ENCODE data around the gene FAM234B.

- no peak for TF ChIP-seq EZH2 (IDR thresholded peaks at IDR 0.05; ENCODE audit: borderline replicate concordance, insufficient read depth, low read depth, low read length, poor library complexity, severe bottlenecking)
- TF ChIP-seq, protein P1, sequence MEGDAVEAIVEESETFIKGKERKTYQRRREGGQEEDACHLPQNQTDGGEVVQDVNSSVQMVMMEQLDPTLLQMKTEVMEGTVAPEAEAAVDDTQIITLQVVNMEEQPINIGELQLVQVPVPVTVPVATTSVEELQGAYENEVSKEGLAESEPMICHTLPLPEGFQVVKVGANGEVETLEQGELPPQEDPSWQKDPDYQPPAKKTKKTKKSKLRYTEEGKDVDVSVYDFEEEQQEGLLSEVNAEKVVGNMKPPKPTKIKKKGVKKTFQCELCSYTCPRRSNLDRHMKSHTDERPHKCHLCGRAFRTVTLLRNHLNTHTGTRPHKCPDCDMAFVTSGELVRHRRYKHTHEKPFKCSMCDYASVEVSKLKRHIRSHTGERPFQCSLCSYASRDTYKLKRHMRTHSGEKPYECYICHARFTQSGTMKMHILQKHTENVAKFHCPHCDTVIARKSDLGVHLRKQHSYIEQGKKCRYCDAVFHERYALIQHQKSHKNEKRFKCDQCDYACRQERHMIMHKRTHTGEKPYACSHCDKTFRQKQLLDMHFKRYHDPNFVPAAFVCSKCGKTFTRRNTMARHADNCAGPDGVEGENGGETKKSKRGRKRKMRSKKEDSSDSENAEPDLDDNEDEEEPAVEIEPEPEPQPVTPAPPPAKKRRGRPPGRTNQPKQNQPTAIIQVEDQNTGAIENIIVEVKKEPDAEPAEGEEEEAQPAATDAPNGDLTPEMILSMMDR (IDR thresholded peaks at IDR 0.05), result no peak
Observed at GRCh38 chr12:12999271-12999958, 44.8 kb upstream of the FAM234B start.
